ENCODE data around the gene C4orf50. TPM values are rescaled to one million over a fixed set of nuclear protein-coding genes. Genes with fewer than 3 reads are reported as not detected.

Gene C4orf50
- total and polyA plus RNA-seq, 2 of the 4 experiments (the other 2 are of a cell fraction), result not detected

GRCh38 chr4:5999356-5999755 lies 18.9 kb downstream of the C4orf50 start:
- in situ Hi-C loops (cut with MboI; ENCODE audit: low sequenced_read_pairs), result loop anchor here (10.0 kb wide), 1 partner anchor 325 kb away; no protein-coding TSS in a partner anchor
- no peak overlapping the region for H2BK15ac ChIP-seq (ENCODE audit: low read depth, low read length)
- 61% methylated on average over 4 of the region's 6 CpGs; no CpG with 5 or more reads in 1 of the 2 experiments for WGBS, 2 experiments (ENCODE audit: extremely low coverage in 2 of 2, insufficient read length in 1 of 2)

More at GRCh38 chr4:5999356-5999755, 18.9 kb downstream of the C4orf50 start:
- BruUV-seq (replicated peaks), result no TSS peak
- H2AK9ac ChIP-seq (replicated peaks; ENCODE audit: low read depth, low read length, poor library complexity), result no peak overlapping the region
- no peak overlapping the region for H3K4ac ChIP-seq (ENCODE audit: low read depth, low read length)
- H3K4me3 ChIP-seq (ENCODE audit: insufficient read depth, low read depth, low read length), result no peak overlapping the region
- no peak overlapping the region for H2AK5ac ChIP-seq (ENCODE audit: low read depth, low read length)
- ChIA-PET CTCF (no interaction called here), POLR2A (ENCODE audit: unreplicated experiment) (no interaction called here)
- intact Hi-C loops (cut with micrococcal nuclease) (no loop called here), dilution Hi-C loops (cut with HindIII; ENCODE audit: low sequenced_read_pairs, unreplicated experiment) (no loop called here)
- no peaks in the 10 kb centered on the region for H3K79me1 ChIP-seq (ENCODE audit: low read depth in 1 of 2, low read length in 2 of 2)
- no peak overlapping the region for H4K8ac ChIP-seq (ENCODE audit: low read depth in 2 of 2, low read length in 2 of 2)
- no peak overlapping the region for H3K14ac ChIP-seq (replicated peaks; ENCODE audit: low read depth, low read length)
- no peak overlapping the region for H2BK20ac ChIP-seq (ENCODE audit: low read depth, low read length)
- H3K9me3 ChIP-seq (ENCODE audit: control insufficient read depth, insufficient read depth, low read length), result no peaks in the 10 kb centered on the region
- no peak overlapping the region for H3K4me2 ChIP-seq (ENCODE audit: low read depth, low read length)
- no peak overlapping the region for H3K56ac ChIP-seq (ENCODE audit: extremely low read depth, insufficient read depth, low read length)
- no peaks in the 10 kb centered on the region for H3K36me3 ChIP-seq (ENCODE audit: control insufficient read depth, insufficient read depth, low read length)
- H4K91ac ChIP-seq (ENCODE audit: insufficient read depth, low read depth, low read length), result no peak overlapping the region
- no peaks in the 10 kb centered on the region for H3K4me1 ChIP-seq (ENCODE audit: control insufficient read depth, insufficient read depth, low read length)
- no peak overlapping the region for H3K9ac ChIP-seq (ENCODE audit: low read depth, low read length)
- H3K27me3 ChIP-seq (ENCODE audit: control insufficient read depth, insufficient read depth, low read length), result no peaks in the 10 kb centered on the region; the same call in 1 of the 2 replicates
- no peak overlapping the region for H2BK5ac ChIP-seq (ENCODE audit: low read depth, low read length, poor library complexity, severe bottlenecking)
- H3K18ac ChIP-seq (ENCODE audit: low read depth, low read length), result no peak overlapping the region
- H3K9me1 ChIP-seq (ENCODE audit: insufficient read depth, low read length), result no peaks in the 10 kb centered on the region
- no peak overlapping the region for H2AFZ ChIP-seq (replicated peaks; ENCODE audit: low read length, poor library complexity)
- H4K5ac ChIP-seq (ENCODE audit: low read depth, low read length), result no peak overlapping the region
- H3K23ac ChIP-seq (ENCODE audit: low read depth, low read length), result no peak overlapping the region
- ATAC-seq (ENCODE audit: low read depth) (no peak), DNase-seq (no peak)
- no peaks in the 10 kb centered on the region for H4K20me1 ChIP-seq (ENCODE audit: insufficient read depth, low read length)
- H3K27ac ChIP-seq (ENCODE audit: insufficient read depth, low read length), result no peak overlapping the region
- H2BK120ac ChIP-seq (ENCODE audit: low read depth, low read length), result no peak overlapping the region
- no peak for TF ChIP-seq ELK1 (IDR thresholded peaks at IDR 0.05; ENCODE audit: borderline replicate concordance, low read depth, low read length)
- TF ChIP-seq POLR2A (IDR thresholded peaks at IDR 0.05; ENCODE audit: low read depth, low read length), result no peak

Measured in IMR-90 (cell line).